ENCODE measurements around the gene CARS2.

DNA sequence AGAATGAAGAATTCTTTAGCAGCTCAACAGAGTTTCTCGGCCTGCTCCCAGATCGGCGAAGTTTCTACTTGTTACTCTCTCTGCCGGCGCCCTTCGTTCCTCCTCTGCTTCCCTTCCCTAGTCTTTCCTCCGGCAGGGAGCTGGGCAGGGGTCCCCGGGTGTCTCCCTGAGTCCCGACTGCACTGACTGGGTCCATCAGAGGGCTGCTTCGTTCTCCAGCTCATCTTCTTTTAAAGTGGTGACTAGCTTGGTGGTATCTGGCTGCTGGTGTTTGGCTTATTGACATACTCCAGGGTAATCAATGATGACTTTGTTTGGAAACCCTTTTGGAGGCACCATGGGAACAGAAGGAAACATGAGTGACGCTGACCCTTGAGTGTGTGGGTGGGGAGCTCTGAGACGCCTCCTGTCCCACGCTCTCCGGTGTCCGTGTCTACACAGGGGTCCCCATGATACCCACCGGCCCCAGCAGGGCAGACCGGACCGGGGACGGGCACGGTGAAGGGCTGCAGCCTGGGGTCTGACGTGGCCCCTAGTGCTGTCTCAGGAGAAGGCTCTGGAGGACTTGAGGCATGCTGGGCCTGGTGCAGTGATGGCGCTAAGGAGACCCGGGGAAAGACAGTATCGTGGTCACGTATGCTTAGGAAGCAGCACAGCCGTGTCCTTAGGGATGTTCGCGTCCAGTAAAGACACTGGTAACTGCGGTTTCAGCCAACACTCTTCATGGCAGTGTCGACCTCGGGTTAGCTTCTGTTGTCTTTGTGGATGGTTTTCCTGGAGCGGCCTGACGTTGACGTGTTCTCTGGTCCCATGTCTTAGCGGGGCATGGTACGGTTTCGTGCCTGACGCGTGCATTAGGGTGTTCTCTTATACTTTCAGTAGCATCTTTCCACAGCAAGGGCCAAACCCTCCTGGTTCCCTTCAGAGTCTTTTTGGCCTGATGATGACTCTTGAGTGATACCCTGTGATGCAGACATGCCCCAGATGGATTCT lies 66.8 kb downstream of the CARS2 start:
- TF ChIP-seq GATA2 (IDR thresholded peaks at IDR 0.05; ENCODE audit: low read depth, low read length): no peak
- no peak for TF ChIP-seq GATA3 (IDR thresholded peaks at IDR 0.05; ENCODE audit: low read depth, low read length)
